ENCODE measurements around the gene PPP2R2C.

DNA sequence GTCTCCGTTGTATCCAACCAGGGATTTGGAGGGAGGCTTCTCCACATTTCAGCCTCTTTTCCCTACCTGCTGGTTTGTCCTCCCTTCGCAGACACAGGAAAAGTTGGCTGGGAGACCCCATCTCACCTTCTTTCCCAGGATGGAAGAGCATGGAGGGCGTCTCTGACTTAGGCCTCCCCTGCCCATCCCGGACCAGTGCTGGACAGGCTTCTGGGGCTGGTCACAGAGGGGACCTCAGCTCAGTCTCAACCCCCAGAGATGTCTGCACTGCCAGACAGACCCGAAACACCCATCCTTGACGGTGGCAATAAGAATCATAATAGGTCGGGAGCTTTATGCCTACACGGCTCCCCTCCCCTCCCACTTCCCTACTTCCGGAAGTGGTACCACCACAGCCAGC is 201.2 kb downstream of the PPP2R2C start:
- TF ChIP-seq, protein P1, sequence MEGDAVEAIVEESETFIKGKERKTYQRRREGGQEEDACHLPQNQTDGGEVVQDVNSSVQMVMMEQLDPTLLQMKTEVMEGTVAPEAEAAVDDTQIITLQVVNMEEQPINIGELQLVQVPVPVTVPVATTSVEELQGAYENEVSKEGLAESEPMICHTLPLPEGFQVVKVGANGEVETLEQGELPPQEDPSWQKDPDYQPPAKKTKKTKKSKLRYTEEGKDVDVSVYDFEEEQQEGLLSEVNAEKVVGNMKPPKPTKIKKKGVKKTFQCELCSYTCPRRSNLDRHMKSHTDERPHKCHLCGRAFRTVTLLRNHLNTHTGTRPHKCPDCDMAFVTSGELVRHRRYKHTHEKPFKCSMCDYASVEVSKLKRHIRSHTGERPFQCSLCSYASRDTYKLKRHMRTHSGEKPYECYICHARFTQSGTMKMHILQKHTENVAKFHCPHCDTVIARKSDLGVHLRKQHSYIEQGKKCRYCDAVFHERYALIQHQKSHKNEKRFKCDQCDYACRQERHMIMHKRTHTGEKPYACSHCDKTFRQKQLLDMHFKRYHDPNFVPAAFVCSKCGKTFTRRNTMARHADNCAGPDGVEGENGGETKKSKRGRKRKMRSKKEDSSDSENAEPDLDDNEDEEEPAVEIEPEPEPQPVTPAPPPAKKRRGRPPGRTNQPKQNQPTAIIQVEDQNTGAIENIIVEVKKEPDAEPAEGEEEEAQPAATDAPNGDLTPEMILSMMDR (IDR thresholded peaks at IDR 0.05), result no peak
- no peak for TF ChIP-seq POLR2A (IDR thresholded peaks at IDR 0.05)
